ENCODE measurements around the gene NEU3. TPM values are rescaled to one million over a fixed set of nuclear protein-coding genes. Genes with fewer than 3 reads are reported as not detected.
"Not testable (repeated sequence)": the region's sequence is repeated elsewhere in the genome, so short reads cannot be mapped to it uniquely, and the experiment has no call there.

NEU3 gene
- total RNA-seq, 2 donors from 2014 or later, result 19.4 to 26.2 TPM

GRCh38 chr11:75047191-75047590 is 58.5 kb downstream of the NEU3 start:
- intact Hi-C loops (cut with DNase I), result no loop called here

DNA sequence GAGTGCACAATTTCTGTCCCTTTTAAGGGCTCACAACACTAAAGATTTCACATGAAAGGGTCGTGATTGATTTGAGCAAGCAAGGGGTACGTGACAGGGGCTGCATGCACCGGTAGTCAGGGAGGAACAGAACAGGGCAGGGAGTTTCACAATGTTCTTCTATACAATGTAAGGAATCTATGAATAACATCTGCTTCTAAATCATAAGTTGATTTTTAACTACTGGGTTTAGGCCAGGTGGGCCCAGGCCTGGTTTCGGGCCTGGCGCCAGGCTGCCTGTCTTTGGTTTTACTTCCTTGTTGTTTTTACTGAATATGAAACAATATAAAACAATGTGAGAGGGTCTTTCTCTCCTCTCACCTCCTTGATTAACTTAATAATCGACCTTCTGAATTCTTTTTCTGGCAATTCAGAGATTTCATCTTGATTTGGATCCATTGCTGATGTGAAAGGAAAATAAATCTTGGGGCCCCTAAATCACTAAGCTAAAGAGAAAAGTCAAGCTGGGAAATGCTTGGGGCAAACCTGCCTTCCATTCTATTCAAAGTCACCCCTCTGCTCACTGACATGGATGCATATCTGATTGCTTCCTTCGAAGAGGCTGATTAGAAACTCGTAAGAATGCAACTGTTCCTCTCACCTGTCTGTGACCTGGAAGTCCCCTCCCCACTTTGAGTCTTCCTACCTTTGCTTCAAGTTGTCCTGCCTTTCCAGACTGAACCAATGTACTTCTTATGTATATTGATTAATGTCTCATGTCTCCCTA is 61.0 kb downstream of the NEU3 start:
- intact Hi-C loops (cut with DNase I); H3K4me3 ChIP-seq; H3K4me1 ChIP-seq (replicated peaks); H3K9me3 ChIP-seq; H3K36me3 ChIP-seq; H3K27me3 ChIP-seq (replicated peaks; ENCODE audit: insufficient read depth); DNase-seq (ENCODE audit: low spot score); H3K27ac ChIP-seq: not testable (repeated sequence)
- 56% methylated on average over 8 of the region's 8 CpGs for WGBS

More at GRCh38 chr11:75047191-75047590, 58.5 kb downstream of the NEU3 start:
- no peaks in the 10 kb centered on the region for H3K9me3 ChIP-seq
- no peaks in the 10 kb centered on the region for H3K4me1 ChIP-seq (replicated peaks)
- WGBS, result 87% methylated on average over 4 of the region's 4 CpGs
- H3K36me3 ChIP-seq, result no peaks in the 10 kb centered on the region
- no peaks in the 10 kb centered on the region for H3K27me3 ChIP-seq (replicated peaks; ENCODE audit: insufficient read depth)
- TF ChIP-seq, protein P1, sequence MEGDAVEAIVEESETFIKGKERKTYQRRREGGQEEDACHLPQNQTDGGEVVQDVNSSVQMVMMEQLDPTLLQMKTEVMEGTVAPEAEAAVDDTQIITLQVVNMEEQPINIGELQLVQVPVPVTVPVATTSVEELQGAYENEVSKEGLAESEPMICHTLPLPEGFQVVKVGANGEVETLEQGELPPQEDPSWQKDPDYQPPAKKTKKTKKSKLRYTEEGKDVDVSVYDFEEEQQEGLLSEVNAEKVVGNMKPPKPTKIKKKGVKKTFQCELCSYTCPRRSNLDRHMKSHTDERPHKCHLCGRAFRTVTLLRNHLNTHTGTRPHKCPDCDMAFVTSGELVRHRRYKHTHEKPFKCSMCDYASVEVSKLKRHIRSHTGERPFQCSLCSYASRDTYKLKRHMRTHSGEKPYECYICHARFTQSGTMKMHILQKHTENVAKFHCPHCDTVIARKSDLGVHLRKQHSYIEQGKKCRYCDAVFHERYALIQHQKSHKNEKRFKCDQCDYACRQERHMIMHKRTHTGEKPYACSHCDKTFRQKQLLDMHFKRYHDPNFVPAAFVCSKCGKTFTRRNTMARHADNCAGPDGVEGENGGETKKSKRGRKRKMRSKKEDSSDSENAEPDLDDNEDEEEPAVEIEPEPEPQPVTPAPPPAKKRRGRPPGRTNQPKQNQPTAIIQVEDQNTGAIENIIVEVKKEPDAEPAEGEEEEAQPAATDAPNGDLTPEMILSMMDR (IDR thresholded peaks at IDR 0.05), result no peak
- no peak for TF ChIP-seq POLR2AphosphoS5 (IDR thresholded peaks at IDR 0.05)
- no peak for TF ChIP-seq POLR2A (IDR thresholded peaks at IDR 0.05)
- H3K4me3 ChIP-seq, result no peak overlapping the region
- DNase-seq (ENCODE audit: low spot score), result no peak
- H3K27ac ChIP-seq, result no peak overlapping the region

DNA sequence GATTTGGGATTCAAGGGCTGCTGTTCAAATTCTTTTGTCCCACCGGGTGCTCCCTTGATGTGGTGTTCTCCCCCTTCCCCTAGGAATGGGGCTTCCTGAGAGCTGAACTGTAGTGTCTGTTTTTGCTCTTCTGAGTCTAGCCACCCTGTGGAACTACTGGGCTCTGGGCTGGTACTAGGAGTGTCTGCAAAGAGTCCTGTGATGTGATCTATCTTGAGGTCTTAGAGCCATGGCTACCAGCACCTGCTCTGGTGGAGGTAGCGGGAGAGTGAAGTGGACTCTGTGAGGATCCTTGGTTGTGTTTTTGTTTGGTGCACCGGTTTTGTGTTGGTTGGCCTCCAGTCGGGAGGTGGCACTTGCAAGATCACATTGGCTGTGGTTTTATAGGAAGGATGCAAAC is 61.8 kb downstream of the NEU3 start:
- TF ChIP-seq POLR2A (IDR thresholded peaks at IDR 0.05), result no peak
- TF ChIP-seq, protein P1 (IDR thresholded peaks at IDR 0.05), result no peak
- no peak for TF ChIP-seq POLR2AphosphoS5 (IDR thresholded peaks at IDR 0.05)
- Histone ChIP-seq H3K4me3 (no peak overlapping the region), H3K27ac (no peak overlapping the region), H3K36me3 (no peaks in the 10 kb centered on the region), H3K9me3 (no peaks in the 10 kb centered on the region), H3K4me1 (replicated peaks) (no peaks in the 10 kb centered on the region), H3K27me3 (replicated peaks; ENCODE audit: insufficient read depth) (no peaks in the 10 kb centered on the region)
- DNase-seq (ENCODE audit: low spot score), result no peak
- WGBS, result 90% methylated on average over 4 of the region's 4 CpGs
- intact Hi-C loops (cut with DNase I), result no loop called here

DNA sequence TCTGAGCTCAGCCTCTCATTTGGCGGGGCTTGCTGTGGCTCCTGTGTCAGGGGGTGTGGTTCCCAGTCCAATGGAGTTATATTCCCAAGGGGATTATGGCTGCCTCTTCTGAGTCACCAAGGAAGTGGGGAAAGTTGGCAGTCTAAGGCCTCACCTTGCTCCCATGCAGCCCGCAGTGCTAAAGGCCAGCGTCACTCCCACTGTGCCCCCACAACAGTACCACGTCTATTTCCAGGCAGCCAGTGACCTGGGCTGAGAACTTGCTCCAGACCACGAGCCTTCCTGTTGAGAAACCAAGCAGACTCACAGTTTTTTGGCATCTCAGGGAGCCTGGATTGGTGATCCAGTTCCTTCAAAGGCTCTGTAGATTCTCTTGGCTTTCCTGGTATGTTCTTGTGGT is 62.3 kb downstream of the NEU3 start:
- no peak for DNase-seq (ENCODE audit: low spot score)
- TF ChIP-seq, protein P1 (IDR thresholded peaks at IDR 0.05), result no peak
- TF ChIP-seq POLR2AphosphoS5 (IDR thresholded peaks at IDR 0.05) (no peak), POLR2A (IDR thresholded peaks at IDR 0.05) (no peak)
- Histone ChIP-seq H3K4me1 (replicated peaks) (no peaks in the 10 kb centered on the region), H3K9me3 (no peaks in the 10 kb centered on the region), H3K27ac (no peak overlapping the region), H3K36me3 (no peaks in the 10 kb centered on the region), H3K27me3 (replicated peaks; ENCODE audit: insufficient read depth) (no peaks in the 10 kb centered on the region), H3K4me3 (no peak overlapping the region)
- intact Hi-C loops (cut with DNase I), result no loop called here
- WGBS, result 82% methylated on average over 5 of the region's 5 CpGs

DNA sequence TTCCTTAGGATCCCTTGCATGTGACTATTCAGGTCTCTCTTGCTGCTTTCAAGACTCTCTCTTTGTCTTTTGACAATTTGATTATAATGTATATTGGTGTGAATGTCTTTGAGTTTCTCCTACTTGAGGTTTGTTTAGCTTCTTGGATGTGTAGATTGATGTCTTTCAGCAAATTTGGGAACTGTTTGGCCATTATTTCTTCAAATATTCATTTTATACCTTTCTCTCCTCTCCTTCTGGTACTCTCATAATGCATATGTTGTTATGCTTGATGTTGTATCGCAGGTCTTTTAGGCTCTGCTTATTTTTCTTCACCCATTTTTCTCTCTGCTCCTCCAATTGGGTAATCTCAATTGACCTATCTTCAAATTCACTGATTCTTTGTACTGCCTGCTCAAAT is 63.7 kb downstream of the NEU3 start:
- H3K36me3 ChIP-seq, result no peaks in the 10 kb centered on the region
- no peaks in the 10 kb centered on the region for H3K4me1 ChIP-seq (replicated peaks)
- no peaks in the 10 kb centered on the region for H3K9me3 ChIP-seq
- no peak overlapping the region for H3K27ac ChIP-seq
- TF ChIP-seq, protein P1 (IDR thresholded peaks at IDR 0.05), result no peak
- TF ChIP-seq POLR2AphosphoS5 (IDR thresholded peaks at IDR 0.05) (no peak), POLR2A (IDR thresholded peaks at IDR 0.05) (no peak)
- H3K27me3 ChIP-seq (replicated peaks; ENCODE audit: insufficient read depth), result no peaks in the 10 kb centered on the region
- intact Hi-C loops (cut with DNase I), result no loop called here
- 51% methylated on average over 1 of the region's 1 CpG for WGBS
- no peak for DNase-seq (ENCODE audit: low spot score)
- H3K4me3 ChIP-seq, result no peak overlapping the region

Data from prostate gland (tissue), 2 donors.